HG02763 (cell line): ENCODE results near the gene SLC25A44.
"Not testable (repeated sequence)": the region's sequence is repeated elsewhere in the genome, so short reads cannot be mapped to it uniquely, and the experiment has no call there.

Experiments
- ATAC-seq: cut with Tn5 transposase; IDR thresholded peaks from one replicate; pipeline ENCODE4 v1.9.1; 2021; ENCODE audit warnings: mild to moderate bottlenecking, moderate library complexity; ENCODE audit not compliant: unreplicated experiment

Gene SLC25A44

GRCh38 chr1:156162430-156163037, 31.4 kb upstream of the SLC25A44 start:
- ATAC-seq, result no peak

DNA sequence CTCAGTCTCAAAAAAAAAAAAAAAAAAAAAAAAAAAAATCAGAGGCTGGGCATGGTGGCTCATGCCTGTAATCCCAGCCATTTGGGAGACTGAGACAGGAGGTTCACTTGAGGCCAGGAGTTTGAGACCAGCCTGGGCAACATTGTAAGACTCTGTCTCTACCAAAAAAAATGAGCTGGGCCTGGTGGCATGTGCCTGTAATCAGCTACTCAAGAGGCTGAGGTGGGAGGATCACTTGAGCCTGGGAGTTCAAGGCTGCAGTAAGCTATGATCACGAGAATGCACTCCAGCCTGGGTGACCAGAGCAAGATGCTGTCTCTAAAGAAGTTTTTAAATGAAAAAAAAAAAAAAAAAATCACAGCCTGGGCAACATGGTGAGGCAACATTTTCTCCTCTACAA, 30.2 kb upstream of the SLC25A44 start:
- no peak for ATAC-seq

GRCh38 chr1:156164125-156164831, 29.6 kb upstream of the SLC25A44 start:
- no peak for ATAC-seq

DNA sequence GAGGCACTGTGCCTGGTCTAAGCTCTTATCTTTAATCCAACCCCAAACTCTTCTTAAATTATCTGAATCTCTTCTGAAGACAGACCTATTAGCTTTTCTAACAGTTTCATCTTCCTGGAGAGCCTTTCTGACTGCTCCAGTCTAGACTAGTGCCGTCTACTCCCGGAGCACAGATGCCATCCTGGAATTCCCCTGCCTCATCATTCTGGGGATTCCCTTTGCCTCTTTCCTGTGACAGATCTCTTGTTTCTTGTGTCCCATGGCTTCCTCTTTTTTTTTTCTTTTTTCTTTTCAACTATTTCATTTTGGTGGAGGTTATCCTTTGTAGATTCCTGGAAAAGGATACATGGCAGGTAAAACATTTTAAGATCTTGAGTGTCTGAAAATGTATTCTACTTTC, 28.8 kb upstream of the SLC25A44 start:
- no peak for ATAC-seq

- no peak for ATAC-seq
These were observed 26.4 kb upstream of the SLC25A44 start for GRCh38 chr1:156167536-156167935.

GRCh38 chr1:156172696-156173470, 21.0 kb upstream of the SLC25A44 start:
- no peak for ATAC-seq

DNA sequence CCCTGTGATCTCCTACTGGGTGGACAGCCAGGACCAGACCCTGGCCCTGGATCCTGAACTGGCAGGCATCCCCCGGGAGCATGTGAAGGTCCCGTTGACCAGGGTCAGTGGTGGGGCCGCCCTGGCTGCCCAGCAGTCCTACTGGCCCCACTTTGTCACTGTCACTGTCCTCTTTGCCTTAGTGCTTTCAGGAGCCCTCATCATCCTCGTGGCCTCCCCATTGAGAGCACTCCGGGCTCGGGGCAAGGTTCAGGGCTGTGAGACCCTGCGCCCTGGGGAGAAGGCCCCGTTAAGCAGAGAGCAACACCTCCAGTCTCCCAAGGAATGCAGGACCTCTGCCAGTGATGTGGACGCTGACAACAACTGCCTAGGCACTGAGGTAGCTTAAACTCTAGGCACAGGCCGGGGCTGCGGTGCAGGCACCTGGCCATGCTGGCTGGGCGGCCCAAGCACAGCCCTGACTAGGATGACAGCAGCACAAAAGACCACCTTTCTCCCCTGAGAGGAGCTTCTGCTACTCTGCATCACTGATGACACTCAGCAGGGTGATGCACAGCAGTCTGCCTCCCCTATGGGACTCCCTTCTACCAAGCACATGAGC, 17.2 kb upstream of the SLC25A44 start:
- ATAC-seq, result no peak

DNA sequence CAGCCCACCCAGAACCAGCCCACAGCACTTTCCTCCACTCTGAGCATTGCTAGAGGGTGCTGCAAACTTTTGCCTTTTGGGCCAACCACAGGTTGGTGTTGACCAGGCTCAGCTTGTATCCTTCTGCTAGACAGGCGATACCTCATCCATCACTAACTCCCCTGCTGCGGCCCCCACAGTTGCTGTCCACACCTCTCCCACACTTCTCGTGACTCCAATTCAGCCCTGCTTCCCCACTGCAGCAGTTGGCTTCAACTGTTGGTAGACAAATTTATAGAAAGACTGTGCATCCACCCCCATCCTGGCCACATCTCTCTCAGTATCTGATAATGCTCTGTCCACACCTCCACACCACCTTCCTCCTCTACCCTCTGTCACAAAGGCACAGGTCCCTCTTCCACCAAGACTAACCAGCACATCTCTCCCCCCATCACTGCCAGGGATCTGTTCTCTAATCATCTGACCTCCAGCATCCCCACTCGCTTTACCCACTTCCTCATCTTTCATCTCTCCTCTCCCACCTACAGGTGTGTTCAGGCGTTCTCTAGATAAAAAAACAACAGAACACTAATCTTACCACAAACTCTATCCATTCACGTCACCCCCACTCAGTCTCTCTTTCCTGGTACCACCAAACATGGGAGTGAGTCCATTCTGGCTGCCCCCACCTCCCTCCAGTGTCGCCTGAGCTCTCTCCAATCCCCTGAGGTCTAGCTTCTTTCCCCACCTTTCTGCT, 15.8 kb upstream of the SLC25A44 start:
- no peak for ATAC-seq

GRCh38 chr1:156180471-156180870, 13.4 kb upstream of the SLC25A44 start:
- no peak for ATAC-seq

- not testable (repeated sequence) for ATAC-seq
These were observed 12.4 kb upstream of the SLC25A44 start for GRCh38 chr1:156181391-156181924.

DNA sequence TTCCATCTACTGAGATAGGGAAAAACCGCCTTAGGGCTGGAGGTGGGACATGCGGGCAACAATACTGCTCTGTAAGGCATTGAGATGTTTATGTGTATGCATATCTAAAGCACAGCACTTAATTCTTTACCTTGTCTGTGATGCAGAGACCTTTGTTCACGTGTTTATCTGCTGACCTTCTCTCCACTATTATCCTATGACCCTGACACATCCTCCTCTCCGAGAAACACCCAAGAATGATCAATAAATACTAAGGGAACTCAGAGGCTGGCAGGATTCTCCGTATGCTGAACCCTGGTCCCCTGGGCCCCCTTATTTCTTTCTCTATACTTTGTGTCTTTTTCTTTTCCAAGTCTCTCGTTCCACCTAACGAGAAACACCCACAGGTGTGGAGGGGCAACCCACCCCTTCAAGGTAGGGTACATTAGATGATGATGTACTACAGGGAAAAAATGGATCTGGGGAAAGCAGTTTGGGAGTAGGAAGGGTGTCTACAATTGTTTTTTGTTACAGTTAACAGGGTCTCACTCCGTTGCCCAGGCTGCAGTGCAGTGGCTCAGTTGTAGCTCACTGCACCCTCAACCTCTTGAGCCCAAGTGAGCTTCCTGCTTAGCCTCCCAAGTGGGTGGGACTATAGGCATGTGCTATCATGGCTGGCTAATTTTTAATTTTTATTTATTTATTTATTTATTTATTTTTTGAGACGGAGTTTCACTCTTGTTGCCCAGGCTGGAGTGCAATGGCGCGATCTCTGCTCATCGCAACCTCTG, 11.7 kb upstream of the SLC25A44 start:
- not testable (repeated sequence) for ATAC-seq

- not testable (repeated sequence) for ATAC-seq
These were observed 7.3 kb upstream of the SLC25A44 start for GRCh38 chr1:156186347-156187177.

DNA sequence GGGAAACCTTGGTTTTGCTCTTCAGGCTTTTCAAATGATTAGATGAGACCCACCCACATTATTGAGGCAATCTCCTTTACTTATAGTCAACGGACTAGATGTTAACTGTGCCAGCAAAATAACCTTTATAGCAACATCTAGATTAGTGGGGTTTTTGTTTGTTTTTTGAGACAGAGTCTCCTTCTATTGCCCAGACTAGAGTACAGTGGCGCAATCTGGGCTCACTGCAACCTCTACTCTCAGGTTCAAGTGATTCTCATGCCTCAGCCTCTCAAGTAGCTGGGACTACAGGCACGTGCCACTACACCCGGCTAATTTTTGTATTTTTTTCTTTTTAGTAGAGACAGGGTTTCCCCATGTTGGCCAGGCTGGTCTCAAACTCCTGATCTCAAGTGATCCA, 3.6 kb upstream of the SLC25A44 start:
- ATAC-seq, result not testable (repeated sequence)

- no peak for ATAC-seq
These were observed 2.5 kb upstream of the SLC25A44 start for GRCh38 chr1:156191292-156191964.

DNA sequence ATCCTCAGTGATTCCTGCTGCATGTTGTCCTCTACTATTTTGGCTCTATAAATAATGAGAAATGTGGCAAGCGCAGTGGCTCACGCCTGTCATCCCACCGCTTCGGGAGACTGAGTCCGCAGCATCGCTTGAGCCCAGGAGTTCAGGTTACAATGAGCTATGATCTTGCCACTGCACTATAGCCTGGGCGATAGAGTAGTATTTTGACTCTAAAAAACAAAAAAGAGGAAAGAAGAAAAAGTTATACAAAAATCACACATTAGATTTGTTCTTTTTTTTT, 756 bp upstream of the SLC25A44 start:
- ATAC-seq, result no peak

GRCh38 chr1:156194300-156194652, 372 bp downstream of the SLC25A44 start:
- ATAC-seq, result no peak

GRCh38 chr1:156195853-156196252, 1.9 kb downstream of the SLC25A44 start:
- no peak for ATAC-seq

- ATAC-seq, result no peak
These were observed 2.5 kb downstream of the SLC25A44 start for GRCh38 chr1:156196445-156196844.
